ENCODE results near the gene NR1I3. TPM values are rescaled to one million over a fixed set of nuclear protein-coding genes. Genes with fewer than 3 reads are reported as not detected.

The NR1I3 gene
- polyA plus RNA-seq, 2 of the 4 experiments (the other 2 are of a cell fraction) = not detected

GRCh38 chr1:161188381-161188780 is 49.6 kb downstream of the NR1I3 start:
- whole genome bisulfite sequencing (ENCODE audit: missing lambda C conversion rate) = 82% methylated on average over 6 of the region's 6 CpGs
- Histone ChIP-seq H3K4me2 (no peak overlapping the region), H3K9me3 (no peaks in the 10 kb centered on the region), H3K4me3 (no peak overlapping the region), H3K4me1 (no peaks in the 10 kb centered on the region), H3K27ac (no peak overlapping the region)
- ATAC-seq (no peak), FAIRE-seq (no peak), DNase-seq (ENCODE audit: low read depth in 1 of 2, low spot score in 1 of 2) (no peak)
- CTCF ChIA-PET = interaction anchor here (0.7 to 7.8 kb wide), 3 partner anchors 34 to 1011 kb away, joined by 3 to 89 read pairs (median 3); no protein-coding TSS in a partner anchor
- no peak for TF ChIP-seq ZC3H11A (IDR thresholded peaks at IDR 0.05)
- TF ChIP-seq CBX2 (IDR thresholded peaks at IDR 0.05; ENCODE audit: borderline replicate concordance, low read depth) = no peak
- no peak for TF ChIP-seq GATA3 (IDR thresholded peaks at IDR 0.05; ENCODE audit: borderline replicate concordance)
- POLR2A ChIA-PET = interaction anchor here (0.6 kb wide), 1 partner anchor 37 kb away, joined by 9 read pairs; the partner anchor contains the start of gene TOMM40L

GRCh38 chr1:161187311-161187710 is 50.7 kb downstream of the NR1I3 start:
- POLR2A ChIA-PET = interaction anchor here (1.2 kb wide), 1 partner anchor 10 kb away, joined by 3 read pairs; the partner anchor contains the start of gene B4GALT3
- H3K4me1 ChIP-seq = peaks cover 7% of the 10 kb centered on the region; the same call in 2 of the 3 replicates
- H3K4me3 ChIP-seq = no peak overlapping the region
- ATAC-seq (0 out of 6 replicates have a peak, but pooled peaks of 1 of the 2 experiments have one; percentile 27), DNase-seq (ENCODE audit: low read depth in 1 of 2, low spot score in 1 of 2) (no peak), FAIRE-seq (no peak)
- CTCF ChIA-PET = interaction anchor here (0.6 to 7.8 kb wide), 4 partner anchors 10 to 196 kb away, joined by 3 to 89 read pairs (median 4); no protein-coding TSS in a partner anchor
- 47% methylated on average over 3 of the region's 3 CpGs for WGBS (ENCODE audit: missing lambda C conversion rate)
- H3K27ac ChIP-seq = no peak overlapping the region
- TF ChIP-seq EHMT2 (IDR thresholded peaks at IDR 0.05; ENCODE audit: low read depth) = no peak
- TF ChIP-seq ZNF302 (CRISPR knock-in tag; IDR thresholded peaks at IDR 0.05) = no peak
- H3K4me2 ChIP-seq = no peak overlapping the region
- no peaks in the 10 kb centered on the region for H3K9me3 ChIP-seq

- Histone ChIP-seq H3K9me3 (no peaks in the 10 kb centered on the region), H3K4me1 (peaks cover 12% of the 10 kb centered on the region), H3K4me2 (no peak overlapping the region), H3K4me3 (no peak overlapping the region), H3K27ac (no peak overlapping the region)
- no peak for DNase-seq (ENCODE audit: low read depth in 1 of 2, low spot score in 1 of 2)
- ChIA-PET CTCF (interaction anchor here (1.4 to 1.6 kb wide), 3 partner anchors 10 to 197 kb away, joined by 4 to 7 read pairs (median 6); no protein-coding TSS in a partner anchor), POLR2A (no interaction called here)
- 42% methylated on average over 2 of the region's 2 CpGs for WGBS (ENCODE audit: missing lambda C conversion rate)
- ATAC-seq = no peak
- TF ChIP-seq MYC (IDR thresholded peaks at IDR 0.05; ENCODE audit: borderline replicate concordance, low read length) (no peak), E2F6 (IDR thresholded peaks at IDR 0.05; ENCODE audit: borderline replicate concordance, low read depth) (no peak), SREBF2 (IDR thresholded peaks at IDR 0.05) (no peak), NR3C1 (IDR thresholded peaks at IDR 0.05) (no peak), CBX8 (IDR thresholded peaks at IDR 0.05) (no peak), JUNB (IDR thresholded peaks at IDR 0.05) (no peak), POLR2AphosphoS2 (conservative IDR thresholded peaks at IDR 0.05; ENCODE audit: low read length) (no peak), ZSCAN20 (CRISPR knock-in tag; IDR thresholded peaks at IDR 0.05) (no peak), RCOR1 (IDR thresholded peaks at IDR 0.05; ENCODE audit: low read depth, low read length) (no peak), PHF8 (IDR thresholded peaks at IDR 0.05; ENCODE audit: borderline replicate concordance, low read depth) (no peak), KDM5A (IDR thresholded peaks at IDR 0.05) (no peak), CEBPB (IDR thresholded peaks at IDR 0.05) (no peak), PBX3 (IDR thresholded peaks at IDR 0.05) (no peak), CHD2 (IDR thresholded peaks at IDR 0.05; ENCODE audit: low read length, partially characterized antibody) (no peak), SMC3 (IDR thresholded peaks at IDR 0.05) (no peak), EP300 (IDR thresholded peaks at IDR 0.05) (no peak), ATOH8 (CRISPR knock-in tag; IDR thresholded peaks at IDR 0.05; ENCODE audit: low read depth) (no peak)
- no peak for FAIRE-seq
These were observed 52.2 kb downstream of the NR1I3 start for GRCh38 chr1:161185732-161186311.
